H1 (cell line): Measurements from ENCODE around the gene AGBL1.

Source experiments
- ASH2L ChIP-seq: fragments of 200-600, 300-600 bp; sonication (generic); IDR thresholded peaks from one replicate; pipeline ENCODE4 v1.7.1; 2017; ENCODE audit warnings: low read length
- EZH2 ChIP-seq: fragments of 200-600 bp; sonication (generic); IDR thresholded peaks from 2 replicates; pipeline ENCODE4 v1.7.1; 2012; ENCODE audit warnings: low read depth, mild to moderate bottlenecking, moderate library complexity, low read length, inconsistent platforms; ENCODE audit not compliant: severe bottlenecking
- FOSL1 ChIP-seq: IDR thresholded peaks from 2 replicates; pipeline ENCODE4 v1.6.1; 2011; ENCODE audit warnings: mild to moderate bottlenecking, low read depth, low read length, moderate library complexity; ENCODE audit not compliant: insufficient read depth
- GABPA ChIP-seq: IDR thresholded peaks from 2 replicates; pipeline ENCODE4 v1.6.1; 2011; ENCODE audit warnings: mild to moderate bottlenecking, low read length, moderate library complexity, borderline replicate concordance; ENCODE audit not compliant: insufficient read depth
- POLR2A ChIP-seq, 2 experiments: IDR thresholded peaks; 1 replicate in 1 of 2; 2 replicates in 1 of 2; pipeline ENCODE4 v1.6.1; 2011; ENCODE audit warnings: low read depth in 2 of 2, low read length in 2 of 2, mild to moderate bottlenecking in 2 of 2; ENCODE audit errors: control extremely low read depth in 1 of 2
- RBBP5 ChIP-seq: IDR thresholded peaks from 2 replicates; pipeline ENCODE4 v1.7.1; 2012; ENCODE audit warnings: low read depth, mild to moderate bottlenecking, inconsistent platforms, low read length, moderate library complexity, borderline replicate concordance
- SP1 ChIP-seq: IDR thresholded peaks from 2 replicates; pipeline ENCODE4 v1.6.1; 2011; ENCODE audit warnings: low read depth, low read length
- TF ChIP-seq, protein P1 (sequence below), 3 experiments: IDR thresholded peaks; 1 replicate in 2 of 3; 2 replicates in 1 of 3; pipeline versions ENCODE4 v1.5.1 to v1.6.1; 2011; ENCODE audit warnings: low read length in 3 of 3, mild to moderate bottlenecking in 3 of 3, inconsistent platforms in 2 of 3, low read depth in 1 of 3, moderate library complexity in 1 of 3; ENCODE audit not compliant: insufficient read depth in 1 of 3; ENCODE audit errors: control extremely low read depth in 1 of 3

DNA sequence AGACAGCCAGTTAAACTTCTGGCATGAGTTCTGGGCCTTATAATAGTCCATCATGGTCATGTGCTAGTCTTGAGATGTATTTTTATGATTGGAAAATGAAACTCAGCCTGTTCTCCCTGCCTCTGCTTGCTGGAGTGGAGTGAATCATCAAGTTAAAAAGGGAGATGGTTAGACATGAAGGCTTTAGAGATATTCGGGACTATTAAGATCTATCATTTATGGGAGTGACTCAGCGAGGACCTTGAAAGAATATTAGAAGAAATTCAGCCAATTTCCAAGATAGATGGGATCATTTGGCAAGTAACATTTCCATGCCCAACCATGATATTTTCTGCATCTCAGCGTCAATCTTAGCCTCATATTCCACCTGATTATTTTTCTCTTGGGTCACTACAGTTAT, 79.8 kb downstream of the AGBL1 start:
- TF ChIP-seq ASH2L (no peak), POLR2A (IDR thresholded peaks at IDR 0.05; ENCODE audit: control extremely low read depth in 1 of 2, low read depth in 2 of 2, low read length in 2 of 2) (no peak), SP1 (no peak), GABPA (no peak), FOSL1 (no peak), EZH2 (no peak), RBBP5 (no peak)
- TF ChIP-seq, protein P1, sequence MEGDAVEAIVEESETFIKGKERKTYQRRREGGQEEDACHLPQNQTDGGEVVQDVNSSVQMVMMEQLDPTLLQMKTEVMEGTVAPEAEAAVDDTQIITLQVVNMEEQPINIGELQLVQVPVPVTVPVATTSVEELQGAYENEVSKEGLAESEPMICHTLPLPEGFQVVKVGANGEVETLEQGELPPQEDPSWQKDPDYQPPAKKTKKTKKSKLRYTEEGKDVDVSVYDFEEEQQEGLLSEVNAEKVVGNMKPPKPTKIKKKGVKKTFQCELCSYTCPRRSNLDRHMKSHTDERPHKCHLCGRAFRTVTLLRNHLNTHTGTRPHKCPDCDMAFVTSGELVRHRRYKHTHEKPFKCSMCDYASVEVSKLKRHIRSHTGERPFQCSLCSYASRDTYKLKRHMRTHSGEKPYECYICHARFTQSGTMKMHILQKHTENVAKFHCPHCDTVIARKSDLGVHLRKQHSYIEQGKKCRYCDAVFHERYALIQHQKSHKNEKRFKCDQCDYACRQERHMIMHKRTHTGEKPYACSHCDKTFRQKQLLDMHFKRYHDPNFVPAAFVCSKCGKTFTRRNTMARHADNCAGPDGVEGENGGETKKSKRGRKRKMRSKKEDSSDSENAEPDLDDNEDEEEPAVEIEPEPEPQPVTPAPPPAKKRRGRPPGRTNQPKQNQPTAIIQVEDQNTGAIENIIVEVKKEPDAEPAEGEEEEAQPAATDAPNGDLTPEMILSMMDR (IDR thresholded peaks at IDR 0.05; ENCODE audit: control extremely low read depth in 1 of 3, insufficient read depth in 1 of 3, low read depth in 1 of 3, low read length in 3 of 3): no peak
